Right cardiac atrium (tissue), 5 donors: ENCODE measurements around the gene KDM7A. TPM values are rescaled to one million over a fixed set of nuclear protein-coding genes. Genes with fewer than 3 reads are reported as not detected.

ENCODE experiments used
- ATAC-seq, 2 donors: fragments of 200-7000 bp; cut with Tn5 transposase; one replicate each; pipeline versions ENCODE4 v1.8.0 to v1.9.1; 2020; ENCODE audit warnings: moderate library complexity in 2 of 2, mild to moderate bottlenecking in 1 of 2
- DNase-seq, 3 donors: peaks; one replicate each; pipeline ENCODE4 v3.0.0-alpha.2; 2020
- H3K27ac ChIP-seq: one replicate; pipeline ENCODE4 v1.5.1; 2013; ENCODE audit warnings: mild to moderate bottlenecking, low read length, control low read depth, moderate library complexity
- H3K27me3 ChIP-seq: one replicate; pipeline ENCODE4 v1.6.1; 2013; ENCODE audit not compliant: control insufficient read depth, insufficient read depth
- H3K4me1 ChIP-seq: one replicate; pipeline ENCODE4 v1.6.1; 2013; ENCODE audit warnings: low read length; ENCODE audit not compliant: control insufficient read depth, insufficient read depth
- H3K4me3 ChIP-seq: one replicate; pipeline ENCODE4 v1.5.1; 2013; ENCODE audit warnings: low read length, control low read depth
- H3K9me3 ChIP-seq: one replicate; pipeline ENCODE4 v1.6.1; 2013; ENCODE audit warnings: low read length; ENCODE audit not compliant: control insufficient read depth
- WGBS: extraction: QIAGEN DNeasy Blood & Tissue Kit; methylation state at CpG from one replicate; pipeline ENCODE4 v1.1.7; 2013; 5-methylcytosine and 5-hydroxymethylcytosine counted together
- intact Hi-C, 4 donors: fragments of 100-400 bp; cut with DNase I; formaldehyde crosslinking; loops; one replicate each; pipeline versions ENCODE4 v1.11.0 to v1.14.0; 2022 to 2023
- long read RNA-seq, 4 donors: library from polyadenylated mRNA; unstranded; transcript quantifications; one replicate each; pipeline ENCODE4 v2.0.0, GENCODE V29; 2020 to 2021
- polyA plus RNA-seq: library from polyadenylated mRNA; stranded (reverse); fragments of 200-250 nt; gene quantifications from one replicate; pipeline ENCODE4 v1.2.3, GENCODE V29; 2013
- total RNA-seq, 4 donors: library from RNA; stranded (reverse); fragmentation: NEBNext Ultra II Directional; extraction: Animal tissue kit (Norgen Biotek cat#: 25700); gene quantifications; one replicate each; pipeline ENCODE4 v1.2.1, GENCODE V29; 2021
- donor health status: healthy with polysubstance abuse.
- donor health status: DM: no; HTN: yes; CAD: no.
- donor health status: DM: no; HTN: no; CAD: no.
- donor health status: DM: no; HTN: yes; CAD: no; lungs with severe emphysema.
- donor health status: DM: yes; HTN: yes; CAD: no.

KDM7A gene, protein sequence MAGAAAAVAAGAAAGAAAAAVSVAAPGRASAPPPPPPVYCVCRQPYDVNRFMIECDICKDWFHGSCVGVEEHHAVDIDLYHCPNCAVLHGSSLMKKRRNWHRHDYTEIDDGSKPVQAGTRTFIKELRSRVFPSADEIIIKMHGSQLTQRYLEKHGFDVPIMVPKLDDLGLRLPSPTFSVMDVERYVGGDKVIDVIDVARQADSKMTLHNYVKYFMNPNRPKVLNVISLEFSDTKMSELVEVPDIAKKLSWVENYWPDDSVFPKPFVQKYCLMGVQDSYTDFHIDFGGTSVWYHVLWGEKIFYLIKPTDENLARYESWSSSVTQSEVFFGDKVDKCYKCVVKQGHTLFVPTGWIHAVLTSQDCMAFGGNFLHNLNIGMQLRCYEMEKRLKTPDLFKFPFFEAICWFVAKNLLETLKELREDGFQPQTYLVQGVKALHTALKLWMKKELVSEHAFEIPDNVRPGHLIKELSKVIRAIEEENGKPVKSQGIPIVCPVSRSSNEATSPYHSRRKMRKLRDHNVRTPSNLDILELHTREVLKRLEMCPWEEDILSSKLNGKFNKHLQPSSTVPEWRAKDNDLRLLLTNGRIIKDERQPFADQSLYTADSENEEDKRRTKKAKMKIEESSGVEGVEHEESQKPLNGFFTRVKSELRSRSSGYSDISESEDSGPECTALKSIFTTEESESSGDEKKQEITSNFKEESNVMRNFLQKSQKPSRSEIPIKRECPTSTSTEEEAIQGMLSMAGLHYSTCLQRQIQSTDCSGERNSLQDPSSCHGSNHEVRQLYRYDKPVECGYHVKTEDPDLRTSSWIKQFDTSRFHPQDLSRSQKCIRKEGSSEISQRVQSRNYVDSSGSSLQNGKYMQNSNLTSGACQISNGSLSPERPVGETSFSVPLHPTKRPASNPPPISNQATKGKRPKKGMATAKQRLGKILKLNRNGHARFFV
- total RNA-seq, result 10 to 100 TPM; 11.5 to 14.8 (median 12.8) TPM
- 4.5 TPM for polyA plus RNA-seq
- long read RNA-seq, donor 1, full-length matches to known transcripts, result 5 of 12 reads
- long read RNA-seq, donor 1, partial matches to known transcripts, result 6 of 12 reads
- long read RNA-seq, donor 1, other reads (novel, unspliced or antisense), result 1 of 12 reads
- long read RNA-seq, donor 2, full-length matches to known transcripts, result 3 of 7 reads
- long read RNA-seq, donor 2, partial matches to known transcripts, result 1 of 7 reads
- long read RNA-seq, donor 2, other reads (novel, unspliced or antisense), result 3 of 7 reads
- long read RNA-seq, donor 3, partial matches to known transcripts, result 5 of 9 reads
- long read RNA-seq, donor 3, other reads (novel, unspliced or antisense), result 4 of 9 reads
- long read RNA-seq, donor 4, full-length matches to known transcripts, result 2 of 5 reads
- long read RNA-seq, donor 4, partial matches to known transcripts, result 0 of 5 reads
- long read RNA-seq, donor 4, other reads (novel, unspliced or antisense), result 3 of 5 reads

DNA sequence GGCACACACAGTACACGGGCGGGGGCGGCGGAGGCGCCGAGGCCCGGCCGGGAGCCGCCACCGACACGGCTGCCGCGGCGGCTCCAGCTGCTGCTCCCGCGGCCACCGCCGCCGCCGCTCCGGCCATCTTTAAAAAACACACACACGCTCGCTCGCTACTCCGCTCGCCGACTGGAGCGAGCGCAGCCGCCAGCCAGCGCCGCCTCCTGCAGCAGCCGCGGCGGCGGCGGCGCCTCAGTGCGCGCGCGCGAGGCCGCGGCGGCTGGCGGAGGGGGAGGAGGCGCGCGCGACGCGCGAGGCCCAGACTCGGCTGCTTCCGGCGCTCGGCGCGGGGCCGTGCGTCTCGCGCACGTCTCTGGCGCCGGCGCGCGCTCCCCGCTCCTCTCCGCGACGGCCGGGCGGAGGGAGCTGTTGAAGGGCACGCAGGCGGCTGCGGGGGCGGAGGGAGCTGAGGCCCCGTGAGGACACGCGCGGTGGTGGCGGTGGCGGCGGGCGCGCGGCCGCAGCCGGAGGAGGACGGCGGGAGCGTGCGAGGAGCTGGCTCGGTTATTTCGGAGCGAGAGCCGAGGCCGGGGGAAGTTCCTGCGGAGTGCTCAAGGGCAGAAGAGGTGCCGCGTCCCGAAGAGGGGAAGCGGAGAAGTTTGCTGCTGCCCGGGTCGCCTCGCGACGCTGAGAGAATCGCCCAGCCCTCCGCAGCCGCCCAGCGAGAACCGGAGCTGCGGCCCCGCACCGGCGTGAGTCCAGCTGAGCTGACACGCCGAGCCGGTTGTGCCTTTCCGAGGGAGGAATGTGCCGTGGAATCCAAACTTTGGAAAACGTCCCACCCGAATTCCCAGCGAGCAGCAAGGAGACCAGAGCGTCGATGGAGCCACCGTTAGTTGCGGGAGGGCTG lies at the start of gene KDM7A:
TSS of gene KDM7A (minus strand) at position 173 of the 892 bp plus-strand sequence. CDS start at position 127, 46 bp downstream.
- Histone ChIP-seq H3K4me1 (no peaks in the 10 kb centered on the region), H3K4me3 (peak within 1 kb of the TSS; percentile 98), H3K27me3 (no peaks in the 10 kb centered on the region), H3K27ac (peak within 1 kb of the TSS; percentile 96), H3K9me3 (no peaks in the 10 kb centered on the region)
- DNase-seq, result peak; percentile 95 to 98 (median 97)
- peak; percentile 93 to 95 for ATAC-seq
- under 1% methylated on average over 131 of the region's 132 CpGs for WGBS
- intact Hi-C loops, result loop anchor here (5.0 to 10.0 kb wide), 3 partner anchors 140 to 158 kb away; no protein-coding TSS in a partner anchor

DNA sequence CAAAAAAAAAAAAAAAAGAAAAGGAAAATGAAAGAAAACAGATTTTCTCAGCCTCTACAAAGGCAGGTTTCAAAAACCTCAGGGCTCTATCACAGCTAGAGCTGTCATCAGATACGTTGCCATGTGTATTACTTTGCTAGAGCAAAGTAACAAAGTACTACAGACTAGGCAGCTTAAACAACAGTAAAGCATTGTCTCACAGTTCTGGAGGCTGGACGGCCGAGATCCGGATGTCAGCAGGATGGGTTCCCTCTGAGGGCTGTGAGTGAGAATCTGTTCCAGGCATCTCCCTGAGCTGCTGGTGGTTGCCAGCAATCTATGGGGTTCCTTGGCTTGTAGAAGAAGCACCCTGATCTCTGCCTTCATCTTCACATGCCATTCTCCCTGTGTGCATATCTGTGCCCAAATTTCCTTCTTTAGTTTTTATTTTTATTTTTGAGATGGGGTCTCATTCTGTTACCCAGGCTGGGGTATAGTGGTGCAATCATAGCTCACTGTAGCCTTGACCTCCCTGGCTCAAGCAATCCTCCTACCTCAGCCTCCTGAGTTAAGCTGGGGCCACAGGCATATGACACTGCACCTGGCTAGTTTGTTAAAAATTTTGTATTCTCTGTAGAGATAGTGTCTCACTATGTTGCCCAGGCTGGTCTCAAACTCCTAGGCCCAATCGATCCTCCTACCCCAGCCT lies 48.9 kb upstream of the KDM7A start:
- intact Hi-C loops, result no loop called here
- 61% methylated on average over 5 of the region's 5 CpGs for WGBS
- Histone ChIP-seq H3K27me3 (no peaks in the 10 kb centered on the region), H3K9me3 (no peaks in the 10 kb centered on the region), H3K27ac (no peak overlapping the region), H3K4me3 (no peak overlapping the region), H3K4me1 (no peaks in the 10 kb centered on the region)
- DNase-seq (no peak), ATAC-seq (no peak)

DNA sequence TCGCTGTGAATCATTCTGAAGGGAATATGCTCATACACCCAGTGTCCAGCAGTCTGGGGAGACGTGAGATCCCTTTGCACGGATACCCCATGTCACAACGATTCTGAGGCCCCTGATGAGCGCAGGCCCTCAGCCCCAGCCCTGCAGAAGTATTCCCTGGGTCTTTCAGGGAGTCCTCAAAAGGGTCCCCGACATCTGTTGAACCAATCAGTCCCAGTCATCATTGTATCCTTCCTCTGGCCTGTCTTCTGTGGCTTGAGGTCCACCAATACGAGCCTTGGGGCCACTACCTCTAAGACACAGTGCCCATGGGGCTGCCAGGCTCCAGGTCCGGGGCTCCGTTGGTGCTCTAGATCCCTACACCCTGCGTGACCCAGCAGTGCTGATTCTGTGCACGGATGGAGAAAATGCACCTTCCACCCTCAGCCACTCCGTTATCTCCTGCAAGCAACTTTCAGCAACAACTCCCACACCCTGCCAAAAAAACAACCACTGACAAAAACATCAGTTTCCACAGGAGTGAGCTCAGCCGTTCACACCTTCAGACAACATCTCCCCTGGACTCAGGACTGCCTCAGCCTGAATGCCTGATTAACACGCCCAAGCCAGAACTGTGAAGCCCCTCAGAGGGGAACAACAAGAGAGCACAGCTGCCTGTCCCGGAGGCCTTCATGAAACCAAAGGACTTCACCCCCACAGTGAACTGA lies 46.9 kb upstream of the KDM7A start:
- no peaks in the 10 kb centered on the region for H3K4me1 ChIP-seq
- DNase-seq (no peak), ATAC-seq (no peak)
- H3K27me3 ChIP-seq, result no peaks in the 10 kb centered on the region
- H3K27ac ChIP-seq, result no peak overlapping the region
- no peaks in the 10 kb centered on the region for H3K9me3 ChIP-seq
- 83% methylated on average over 15 of the region's 15 CpGs for WGBS
- no peak overlapping the region for H3K4me3 ChIP-seq
- intact Hi-C loops, result no loop called here

DNA sequence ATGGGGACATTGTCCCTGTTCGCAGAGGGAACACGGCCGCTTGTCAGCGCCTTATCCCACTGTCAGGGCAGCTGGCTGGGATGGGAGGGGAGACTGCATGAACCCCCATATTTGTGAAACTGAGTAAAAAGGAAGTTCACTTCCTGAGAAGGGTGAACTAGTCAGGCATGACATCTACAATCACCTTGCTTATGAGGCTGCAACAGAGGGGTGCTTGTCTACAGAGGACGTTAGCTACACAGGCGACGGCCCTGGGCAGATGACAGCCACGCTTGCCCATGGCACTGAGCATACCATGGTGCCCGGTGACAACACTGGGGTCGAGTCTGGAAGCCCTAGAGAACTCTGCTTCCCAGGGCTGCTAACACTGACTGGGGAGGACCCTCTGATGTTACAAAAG lies 46.0 kb upstream of the KDM7A start:
- ATAC-seq, result no peak
- WGBS, result 84% methylated on average over 10 of the region's 10 CpGs
- no peak for DNase-seq
- Histone ChIP-seq H3K4me1 (no peaks in the 10 kb centered on the region), H3K27me3 (no peaks in the 10 kb centered on the region), H3K9me3 (no peaks in the 10 kb centered on the region), H3K27ac (no peak overlapping the region), H3K4me3 (no peak overlapping the region)
- intact Hi-C loops, result no loop called here

DNA sequence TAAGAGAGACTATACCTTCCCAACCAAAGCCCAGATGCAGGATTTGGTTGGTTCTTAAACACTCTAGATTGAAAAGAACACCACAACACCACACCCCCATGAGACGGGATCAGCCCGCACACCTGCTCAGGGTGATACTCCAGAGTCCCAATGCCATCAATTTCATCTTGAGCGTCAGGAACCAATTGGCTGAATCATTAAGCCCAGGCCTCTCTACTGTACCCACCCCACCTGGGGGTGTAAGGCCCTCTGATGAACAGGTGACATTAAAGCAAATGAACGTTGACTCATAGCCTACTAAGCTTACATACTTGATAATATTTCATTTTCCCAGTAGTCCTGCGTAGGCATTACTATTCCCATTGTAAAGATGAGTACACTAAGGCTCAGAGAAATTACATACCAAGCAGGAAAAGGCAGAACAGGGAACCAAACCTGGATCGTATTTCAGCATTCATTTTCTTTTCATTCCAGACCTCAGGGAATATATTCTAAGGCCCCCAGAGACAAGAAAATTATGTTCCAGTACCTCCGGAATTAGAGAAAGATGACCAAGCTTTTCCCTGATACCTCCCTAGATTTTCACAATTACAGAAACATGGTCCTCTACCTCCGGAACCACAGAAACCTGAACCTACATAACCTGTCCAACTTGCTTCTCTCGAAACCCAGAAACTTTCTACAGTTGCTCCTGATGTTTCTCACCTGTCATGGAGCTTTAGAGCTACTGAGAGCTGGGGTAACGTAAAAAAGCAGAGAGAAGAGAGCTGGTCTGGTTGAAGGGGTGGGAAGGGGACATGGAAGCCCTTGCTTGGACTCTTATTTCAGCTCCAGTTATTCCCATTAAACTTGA lies 43.1 kb upstream of the KDM7A start:
- no peak overlapping the region for H3K4me3 ChIP-seq
- intact Hi-C loops, result no loop called here
- DNase-seq, result no peak
- H3K9me3 ChIP-seq, result no peaks in the 10 kb centered on the region
- no peak overlapping the region for H3K27ac ChIP-seq
- WGBS, result 88% methylated on average over 10 of the region's 10 CpGs
- H3K4me1 ChIP-seq, result no peaks in the 10 kb centered on the region
- ATAC-seq, result no peak
- H3K27me3 ChIP-seq, result no peaks in the 10 kb centered on the region

DNA sequence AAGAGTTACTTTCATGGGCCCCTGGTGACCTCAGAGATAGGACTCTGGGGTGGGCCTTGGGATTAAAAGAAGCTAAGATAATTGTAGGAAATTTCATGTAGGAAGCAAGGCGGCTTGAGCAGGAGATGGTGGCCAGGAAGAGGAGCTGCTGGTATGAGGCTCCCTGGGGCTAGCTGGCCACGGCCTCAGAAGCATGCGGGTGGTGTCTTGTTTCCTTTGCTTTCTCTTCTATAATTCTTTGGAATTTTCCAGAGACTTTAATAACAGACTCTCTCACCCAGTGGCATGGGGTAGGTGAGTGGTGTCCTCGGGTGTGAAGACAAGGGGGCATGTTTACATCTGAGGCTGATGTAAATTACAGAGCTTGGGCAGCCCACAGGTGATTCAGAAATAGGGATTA lies 41.9 kb upstream of the KDM7A start:
- H3K27me3 ChIP-seq, result no peaks in the 10 kb centered on the region
- intact Hi-C loops, result no loop called here
- no peaks in the 10 kb centered on the region for H3K9me3 ChIP-seq
- no peak for ATAC-seq
- 91% methylated on average over 4 of the region's 4 CpGs for WGBS
- DNase-seq, result no peak
- no peak overlapping the region for H3K4me3 ChIP-seq
- no peak overlapping the region for H3K27ac ChIP-seq
- H3K4me1 ChIP-seq, result no peaks in the 10 kb centered on the region

DNA sequence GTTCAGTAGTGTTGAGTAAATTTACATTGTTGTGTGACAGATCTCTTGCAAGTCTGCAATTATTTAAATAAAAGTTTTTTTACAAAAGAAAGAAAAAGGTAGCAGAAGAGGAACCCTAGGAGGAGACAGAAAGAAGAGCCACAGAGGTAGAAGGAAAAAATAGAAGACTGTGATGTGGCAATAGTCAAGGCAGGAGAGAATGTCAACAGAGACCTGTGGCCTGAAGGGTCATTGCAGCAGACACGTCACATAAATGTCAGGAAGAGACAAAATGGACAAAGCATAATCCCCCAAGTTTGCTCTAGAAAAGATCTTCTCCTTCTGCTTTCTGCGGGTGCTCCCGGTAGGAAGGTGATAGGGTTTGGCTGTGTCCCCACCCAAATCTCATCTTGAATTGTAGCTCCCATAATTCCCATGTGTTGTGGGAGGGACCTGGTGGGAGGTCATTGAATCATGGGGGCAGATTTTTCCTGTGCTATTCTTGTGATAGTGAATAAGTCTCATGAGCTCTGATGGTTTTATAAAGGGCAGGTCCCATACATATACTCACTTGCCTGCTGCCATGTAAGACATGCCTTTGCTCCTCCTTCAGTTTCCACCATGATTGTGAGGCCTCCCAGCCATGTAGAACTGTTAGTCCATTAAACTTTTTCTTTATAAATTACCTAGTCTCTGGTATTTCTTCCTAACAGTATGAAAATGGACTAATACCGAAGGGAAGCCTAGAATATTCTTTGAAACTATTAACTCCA lies 41.1 kb upstream of the KDM7A start:
- no peak overlapping the region for H3K4me3 ChIP-seq
- H3K4me1 ChIP-seq, result no peaks in the 10 kb centered on the region
- H3K27ac ChIP-seq, result no peak overlapping the region
- DNase-seq (no peak), ATAC-seq (no peak)
- 91% methylated on average over 4 of the region's 4 CpGs for WGBS
- intact Hi-C loops, result no loop called here
- no peaks in the 10 kb centered on the region for H3K27me3 ChIP-seq
- no peaks in the 10 kb centered on the region for H3K9me3 ChIP-seq

DNA sequence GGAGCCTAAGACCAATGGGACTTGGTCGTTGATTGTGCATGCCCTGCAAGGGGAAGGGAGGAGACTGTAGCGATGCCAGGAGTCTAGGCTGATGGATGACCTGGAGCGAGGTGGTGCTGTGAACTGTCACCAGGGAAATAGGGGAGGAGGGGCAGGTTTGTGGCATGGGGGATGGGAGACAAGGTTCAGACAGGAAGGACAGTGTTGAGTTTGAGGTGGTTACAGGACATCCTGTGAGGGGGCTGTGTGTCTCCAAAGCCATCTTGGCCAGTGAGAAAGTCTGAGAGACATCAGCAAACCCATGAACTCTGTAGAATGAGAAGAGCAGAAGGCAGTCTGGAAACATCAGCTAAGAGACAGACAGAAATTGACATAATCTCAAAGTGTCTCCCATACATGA lies 38.5 kb upstream of the KDM7A start:
- intact Hi-C loops, result no loop called here
- 74% methylated on average over 3 of the region's 3 CpGs for WGBS
- H3K4me1 ChIP-seq, result no peaks in the 10 kb centered on the region
- no peak overlapping the region for H3K27ac ChIP-seq
- H3K4me3 ChIP-seq, result no peak overlapping the region
- no peaks in the 10 kb centered on the region for H3K9me3 ChIP-seq
- ATAC-seq (no peak), DNase-seq (no peak)
- H3K27me3 ChIP-seq, result no peaks in the 10 kb centered on the region
